Ramos (cell line): ENCODE measurements around the gene SPANXN4.

Experiments used
- in situ Hi-C: fragments of 300-500 bp; cut with MboI; formaldehyde crosslinking; loops from one replicate; pipeline ENCODE4 v1.14.3; 2022; ENCODE audit warnings: low sequenced_read_pairs; ENCODE audit not compliant: unreplicated experiment

Gene SPANXN4, protein sequence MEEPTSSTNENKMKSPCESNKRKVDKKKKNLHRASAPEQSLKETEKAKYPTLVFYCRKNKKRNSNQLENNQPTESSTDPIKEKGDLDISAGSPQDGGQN

DNA sequence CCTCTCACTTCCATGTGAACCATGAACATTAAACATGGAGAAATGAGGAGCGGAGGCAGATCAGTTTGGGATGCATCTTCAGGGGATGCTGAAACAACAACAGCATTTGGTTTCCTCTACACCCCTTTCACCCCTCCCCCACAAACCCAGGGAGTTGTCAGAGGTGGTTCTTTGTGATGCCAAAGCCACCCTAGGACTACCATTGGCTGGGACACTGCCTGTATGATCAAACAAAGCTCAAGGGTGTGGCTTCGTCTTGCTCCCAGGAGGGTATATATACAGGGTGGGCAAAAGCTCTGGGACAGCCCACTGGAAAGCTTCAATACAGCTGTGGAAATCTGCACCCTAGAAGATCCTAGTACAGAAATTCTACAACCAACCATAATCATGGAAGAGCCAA is at the start of gene SPANXN4:
Gene SPANXN4, plus strand, starts transcription at position 301 of the 400 bp plus-strand sequence. Its CDS starts 87 bp downstream, at position 388.
- in situ Hi-C loops, result no loop called here

DNA sequence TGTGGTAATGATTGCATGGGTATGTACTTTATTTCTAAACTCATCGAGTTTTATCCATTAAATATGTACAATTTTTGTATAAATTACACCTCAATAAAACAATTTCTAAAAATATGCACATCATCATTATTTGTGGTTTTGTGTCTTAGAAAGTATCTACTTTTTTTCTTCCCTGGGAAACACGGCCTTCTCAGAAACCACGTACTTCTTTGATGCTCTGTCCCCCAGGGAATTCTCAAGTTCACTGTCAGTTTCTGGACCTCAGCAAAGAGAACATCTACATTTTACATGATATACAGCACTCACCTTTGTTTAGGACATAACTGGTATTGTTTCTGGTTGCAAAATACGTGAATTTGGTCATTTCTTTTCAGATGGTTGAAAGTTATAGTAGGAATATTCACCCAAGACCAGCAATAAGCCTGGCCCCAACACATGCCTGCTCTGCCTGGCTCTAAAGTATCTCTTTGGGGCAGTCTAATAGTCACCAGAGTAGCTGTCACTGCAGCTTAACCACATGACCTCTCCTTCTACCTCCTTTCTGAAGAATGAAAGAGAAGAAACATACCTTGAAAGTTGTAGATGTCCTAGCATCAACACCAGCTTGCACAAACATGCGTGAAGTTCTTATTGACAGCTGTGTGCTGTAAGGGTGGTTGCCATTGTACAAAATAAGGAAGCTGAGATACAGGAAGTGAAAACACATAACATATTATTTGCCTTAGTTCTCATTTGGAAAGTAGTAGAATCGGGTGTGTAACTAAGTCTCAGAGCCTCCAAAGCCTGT is 48.4 kb upstream of the SPANXN4 start:
- in situ Hi-C loops, result no loop called here

DNA sequence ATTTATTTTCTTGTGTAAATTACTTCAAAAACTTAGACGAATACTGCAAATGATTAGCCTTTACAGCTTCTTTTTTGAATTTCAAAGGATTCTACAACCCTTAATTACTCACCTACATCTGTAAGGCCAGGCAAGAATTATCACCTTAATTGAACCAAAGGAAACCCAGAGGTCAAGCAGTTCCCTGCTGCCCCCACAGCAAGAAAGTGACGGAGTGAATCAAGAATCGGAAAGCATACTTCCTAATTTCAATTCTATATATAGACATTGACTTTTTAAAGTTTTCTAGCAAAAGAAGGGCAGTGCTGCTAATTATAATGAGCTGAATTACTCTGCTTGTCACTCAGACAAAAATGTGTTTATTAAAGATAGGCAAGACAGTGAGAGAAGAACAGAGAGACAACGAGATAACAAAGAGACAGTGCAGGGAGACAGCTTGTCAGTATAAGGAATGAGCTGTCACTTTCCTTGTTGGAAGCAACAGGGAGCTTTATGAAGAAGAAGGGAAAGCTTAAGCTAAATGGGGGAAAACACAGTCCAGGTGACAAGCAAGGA is 47.5 kb upstream of the SPANXN4 start:
- in situ Hi-C loops, result no loop called here

DNA sequence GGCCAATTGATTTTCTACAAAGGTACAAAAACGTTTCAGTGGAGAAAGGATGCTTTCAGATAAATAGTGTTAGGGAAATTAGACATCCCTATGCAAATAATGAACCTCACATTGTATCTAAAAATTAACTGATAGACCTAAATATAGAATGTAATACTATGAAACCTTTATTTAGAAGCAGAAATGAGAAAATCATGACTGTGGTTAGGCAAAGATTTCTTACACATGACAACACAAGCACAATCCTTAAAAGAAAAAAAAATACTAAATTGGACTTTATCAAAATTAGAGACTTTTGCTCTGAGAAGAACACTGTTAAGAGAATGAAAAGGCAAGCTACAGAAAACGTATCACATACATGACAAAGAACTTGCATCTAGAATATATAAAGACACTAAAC is 43.0 kb upstream of the SPANXN4 start:
- in situ Hi-C loops, result no loop called here

DNA sequence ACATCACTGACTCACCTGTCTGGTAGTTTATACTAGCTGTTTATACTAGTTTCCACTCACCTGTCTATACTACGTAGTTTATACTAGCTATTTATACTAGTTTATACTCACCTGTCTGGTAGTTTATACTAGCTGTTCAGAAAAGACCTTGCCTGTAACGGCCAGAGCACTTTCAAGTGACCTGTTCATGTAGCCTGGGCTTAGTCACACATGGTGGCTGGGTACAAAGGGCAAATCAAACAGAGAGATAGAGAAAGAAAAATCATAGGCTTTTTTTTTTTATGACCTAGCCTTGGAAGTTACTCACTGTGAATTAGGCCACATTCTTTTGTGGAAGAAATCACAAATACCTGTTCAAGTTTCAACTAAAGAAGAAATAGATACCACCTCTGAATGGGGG is 30.7 kb upstream of the SPANXN4 start:
- in situ Hi-C loops, result no loop called here

DNA sequence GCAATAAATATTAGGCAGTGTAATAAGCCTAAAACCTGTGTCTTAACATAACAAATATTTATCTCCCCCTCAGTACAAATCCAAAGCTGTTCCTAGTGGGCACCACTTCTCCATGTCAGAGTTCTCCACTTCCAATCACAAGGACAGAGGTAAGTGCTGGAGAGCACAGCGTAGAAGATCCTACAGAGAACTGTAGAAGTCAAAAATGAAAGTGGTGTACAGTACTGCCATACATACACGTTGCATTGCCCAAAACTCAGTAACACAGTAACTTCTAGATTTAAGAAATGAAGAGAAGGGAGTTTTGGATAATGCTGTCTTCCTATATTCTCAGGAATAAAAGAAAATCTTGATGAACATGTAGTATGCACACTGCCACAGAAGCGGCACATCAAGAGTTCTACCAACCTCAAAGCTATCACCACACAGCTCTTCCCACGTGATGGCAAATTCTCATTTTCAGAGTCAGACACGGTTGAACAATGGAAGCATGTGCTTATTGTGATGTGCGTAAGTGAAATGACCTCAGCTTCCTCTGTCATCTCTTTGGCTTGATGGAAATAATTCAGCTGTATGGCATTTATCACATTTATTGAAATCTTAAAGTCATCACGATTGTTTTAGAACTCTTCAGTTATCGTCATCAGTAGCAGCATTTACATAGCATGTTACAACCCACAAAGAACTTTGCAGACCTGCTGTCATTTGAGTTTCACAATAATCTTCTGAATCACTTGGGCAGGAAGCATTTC is 27.1 kb upstream of the SPANXN4 start:
- in situ Hi-C loops, result no loop called here

DNA sequence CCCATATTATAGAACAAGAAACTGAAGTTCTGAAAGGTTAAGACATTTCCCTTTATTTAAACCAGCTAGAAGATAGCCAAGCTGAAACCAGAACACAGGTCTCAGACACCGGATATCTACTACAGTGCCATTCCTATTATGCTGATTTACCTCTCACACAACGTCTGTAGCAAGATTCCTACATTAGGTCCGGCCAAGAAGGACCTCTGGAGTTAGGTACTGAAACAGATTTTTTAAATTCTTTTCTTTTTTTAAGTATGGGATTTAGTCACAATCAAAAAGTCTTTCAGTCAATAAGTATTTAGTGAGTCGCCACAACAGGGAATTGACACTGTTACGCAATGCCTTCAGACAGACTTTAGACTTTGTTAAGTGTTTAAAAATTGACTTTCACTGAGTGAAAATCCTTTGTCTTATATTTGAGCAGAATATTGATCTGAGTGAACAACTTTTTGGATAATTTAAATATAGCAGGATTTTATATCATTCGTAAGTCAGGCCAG is 26.5 kb upstream of the SPANXN4 start:
- in situ Hi-C loops, result no loop called here

DNA sequence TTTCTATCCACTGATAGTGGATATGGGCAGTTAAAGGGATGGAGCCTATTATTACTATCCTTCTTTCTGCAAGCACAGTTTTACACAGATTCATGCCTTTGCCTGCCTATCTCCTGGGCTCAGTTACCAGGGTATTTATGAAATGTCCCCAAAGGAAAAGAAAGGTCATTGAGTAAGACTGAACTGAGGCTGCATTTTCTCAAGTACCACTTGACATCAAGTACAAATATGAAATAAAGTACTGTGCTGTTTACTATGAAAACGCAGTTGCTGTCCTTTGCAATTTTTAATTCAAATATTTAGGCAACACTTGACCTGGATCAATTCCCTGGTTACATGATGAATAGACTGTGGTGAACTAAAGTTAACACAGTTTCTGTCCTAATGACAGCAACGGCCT is 23.5 kb upstream of the SPANXN4 start:
- in situ Hi-C loops, result no loop called here

DNA sequence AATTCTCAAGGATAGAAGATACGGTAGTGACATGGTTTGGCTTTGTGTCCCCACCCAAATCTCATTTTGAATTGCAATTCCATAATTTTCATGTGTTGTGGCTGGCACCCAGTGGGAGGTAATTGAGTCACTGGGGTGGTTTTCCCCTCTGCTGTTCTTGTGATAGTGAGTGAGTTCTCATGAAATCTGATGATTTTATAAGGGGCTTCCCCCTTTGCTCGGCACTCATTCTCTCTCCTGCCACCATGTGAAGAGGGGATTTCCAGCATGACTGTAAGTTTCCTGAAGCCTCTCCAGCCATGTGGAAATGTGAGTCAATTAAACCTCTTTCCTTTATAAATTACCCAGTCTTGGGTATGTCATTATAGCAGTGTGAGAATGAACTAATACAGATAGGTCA is 8.5 kb upstream of the SPANXN4 start:
- in situ Hi-C loops, result no loop called here

DNA sequence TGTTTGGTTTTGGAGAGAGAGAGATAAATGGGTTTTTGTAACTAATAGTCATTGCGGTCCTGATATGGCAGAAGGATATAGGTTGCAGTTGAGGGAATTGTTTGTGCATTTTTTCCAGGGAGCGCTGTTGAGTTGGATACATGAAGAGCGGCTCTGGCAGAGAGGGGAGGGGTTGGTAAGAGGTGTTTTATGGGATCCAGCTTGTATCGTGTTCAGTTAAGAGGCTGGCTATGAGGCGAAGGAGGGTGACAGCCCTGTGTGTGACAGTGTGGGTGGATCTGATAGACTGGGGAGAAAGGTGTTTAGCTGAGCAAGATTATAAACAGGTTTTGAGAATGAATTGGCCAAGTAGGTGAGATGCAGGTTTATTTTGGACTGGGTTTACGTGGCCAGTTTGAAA is 1.5 kb downstream of the SPANXN4 start:
- in situ Hi-C loops, result no loop called here

DNA sequence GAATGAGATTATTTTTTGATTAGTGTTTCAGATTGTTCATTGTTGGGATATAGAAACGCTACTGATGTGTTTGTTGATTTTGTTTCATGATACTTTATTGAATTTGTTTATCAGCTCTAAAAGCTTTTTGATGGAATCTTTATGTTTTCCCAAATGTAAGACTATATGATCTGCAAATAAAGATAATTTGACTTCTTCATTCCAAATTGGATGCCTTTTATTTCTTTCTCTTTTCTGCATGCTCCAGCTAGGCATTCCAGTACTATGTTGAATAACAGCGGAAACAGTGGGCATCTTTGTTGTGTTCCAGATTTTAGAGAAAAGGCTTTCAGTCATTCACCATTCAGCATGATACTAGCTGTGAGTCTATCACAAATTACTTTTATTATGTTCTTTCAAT is 21.8 kb downstream of the SPANXN4 start:
- in situ Hi-C loops, result no loop called here

DNA sequence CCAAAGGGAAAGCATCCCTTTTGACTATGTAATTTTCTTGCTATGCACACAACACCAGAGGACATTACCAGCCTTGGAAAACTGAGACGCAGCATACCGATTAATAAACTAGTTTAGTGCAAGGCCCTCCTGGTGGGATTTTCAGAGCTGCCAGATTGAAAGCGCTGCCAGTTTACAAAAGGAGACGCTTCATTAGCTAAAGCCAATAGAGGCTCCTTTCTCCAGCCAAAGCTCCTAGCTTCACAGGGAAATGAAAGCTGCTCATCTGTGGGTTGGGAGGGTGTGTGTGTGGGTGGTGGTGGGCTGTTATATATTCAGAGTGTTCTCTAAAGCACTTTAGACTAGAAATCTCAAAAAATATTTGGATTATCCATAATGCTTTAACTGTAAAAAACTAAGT is 32.4 kb downstream of the SPANXN4 start:
- in situ Hi-C loops, result no loop called here

DNA sequence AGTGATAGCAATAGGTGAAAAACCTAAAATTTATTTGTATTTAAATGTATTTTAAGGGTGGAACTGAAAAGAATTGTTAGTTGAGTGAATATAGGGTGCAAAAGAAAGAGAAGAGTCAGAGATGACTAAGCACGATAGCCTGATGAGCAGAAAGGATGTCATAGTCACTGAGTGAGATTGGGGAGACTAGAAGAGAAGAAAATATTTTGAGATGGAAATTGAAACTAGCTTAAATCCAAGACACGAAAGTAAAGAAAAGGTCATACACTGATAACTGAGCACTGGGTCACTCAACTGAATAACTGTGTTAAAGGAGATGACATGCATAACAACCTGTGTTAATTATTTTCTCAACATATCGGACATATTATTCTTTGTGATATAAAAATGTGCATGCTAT is 55.5 kb downstream of the SPANXN4 start:
- in situ Hi-C loops, result no loop called here

DNA sequence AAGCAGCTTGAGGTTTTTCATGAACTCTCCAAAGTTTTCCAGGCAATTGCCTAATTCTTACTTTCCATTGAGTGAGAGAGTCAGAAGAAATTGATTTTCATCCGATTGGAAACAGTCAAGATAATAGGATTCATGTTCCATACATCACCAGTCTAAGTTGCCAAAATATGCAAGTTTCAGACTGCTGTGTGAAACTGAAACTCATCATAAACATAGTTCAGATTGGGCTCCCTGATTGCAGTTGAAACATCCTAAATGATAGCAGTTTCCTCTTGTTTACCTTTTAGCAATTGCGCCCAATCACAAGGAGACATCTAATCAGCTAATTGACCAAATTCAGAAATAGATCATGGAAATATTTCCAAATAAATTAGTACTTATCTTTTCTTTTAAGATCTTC is 56.8 kb downstream of the SPANXN4 start:
- in situ Hi-C loops, result no loop called here
